CD4-positive, alpha-beta T cell treated with Interleukin-10 for 1 hour (primary cell): ENCODE results near the gene SYTL3.
"Not testable (repeated sequence)": the region's sequence is repeated elsewhere in the genome, so short reads cannot be mapped to it uniquely, and the experiment has no call there.

Experiments
- DNase-seq: peaks from one replicate; pipeline ENCODE4 v3.0.0-alpha.2; 2020

The SYTL3 gene

GRCh38 chr6:158642097-158642601 is 7.7 kb upstream of the SYTL3 start:
- no peak for DNase-seq

- DNase-seq, result peak; percentile 25
These were observed 6.0 kb upstream of the SYTL3 start for GRCh38 chr6:158643836-158644230.

- DNase-seq, result peak; percentile 90
These were observed 5.4 kb upstream of the SYTL3 start, which contains the start of gene DYNLT1 for GRCh38 chr6:158644231-158645063. Gene DYNLT1, minus strand, starts transcription at chr6:158644743. Its CDS starts 35 bp downstream, at chr6:158644708.

GRCh38 chr6:158645064-158646022 is 4.5 kb upstream of the SYTL3 start:
- DNase-seq, result no peak

GRCh38 chr6:158646023-158646910 is 3.6 kb upstream of the SYTL3 start:
- DNase-seq, result no peak

GRCh38 chr6:158647501-158647900 is 2.4 kb upstream of the SYTL3 start:
- no peak for DNase-seq

- no peak for DNase-seq
These were observed 1.1 kb upstream of the SYTL3 start for GRCh38 chr6:158648682-158649131.

- not testable (repeated sequence) for DNase-seq
These were observed 2.3 kb downstream of the SYTL3 start for GRCh38 chr6:158651981-158652737.

- peak; percentile 93 for DNase-seq
These were observed 3.9 kb downstream of the SYTL3 start for GRCh38 chr6:158653577-158654354.

GRCh38 chr6:158654498-158654897 is 4.6 kb downstream of the SYTL3 start:
- no peak for DNase-seq

GRCh38 chr6:158654960-158655489 is 5.2 kb downstream of the SYTL3 start:
- peak; percentile 26 for DNase-seq

GRCh38 chr6:158655569-158656450 is 6.0 kb downstream of the SYTL3 start:
- DNase-seq, result no peak

GRCh38 chr6:158656986-158657385 is 7.1 kb downstream of the SYTL3 start:
- DNase-seq, result not testable (repeated sequence)

GRCh38 chr6:158660333-158660754 is 10.5 kb downstream of the SYTL3 start:
- peak; percentile 64 for DNase-seq

GRCh38 chr6:158661156-158661685 is 11.4 kb downstream of the SYTL3 start:
- DNase-seq, result no peak

- no peak for DNase-seq
These were observed 12.7 kb downstream of the SYTL3 start for GRCh38 chr6:158662607-158662953.

GRCh38 chr6:158662954-158663624 is 13.2 kb downstream of the SYTL3 start:
- no peak for DNase-seq

- DNase-seq, result no peak
These were observed 13.8 kb downstream of the SYTL3 start for GRCh38 chr6:158663625-158664165.
